ENCODE measurements around the gene PARP15. TPM values are rescaled to one million over a fixed set of nuclear protein-coding genes. Genes with fewer than 3 reads are reported as not detected.

The PARP15 gene
- total and polyA plus RNA-seq, 2 of the 4 experiments (the other 2 are of a cell fraction): 0.10 TPM; not detected in 1

DNA sequence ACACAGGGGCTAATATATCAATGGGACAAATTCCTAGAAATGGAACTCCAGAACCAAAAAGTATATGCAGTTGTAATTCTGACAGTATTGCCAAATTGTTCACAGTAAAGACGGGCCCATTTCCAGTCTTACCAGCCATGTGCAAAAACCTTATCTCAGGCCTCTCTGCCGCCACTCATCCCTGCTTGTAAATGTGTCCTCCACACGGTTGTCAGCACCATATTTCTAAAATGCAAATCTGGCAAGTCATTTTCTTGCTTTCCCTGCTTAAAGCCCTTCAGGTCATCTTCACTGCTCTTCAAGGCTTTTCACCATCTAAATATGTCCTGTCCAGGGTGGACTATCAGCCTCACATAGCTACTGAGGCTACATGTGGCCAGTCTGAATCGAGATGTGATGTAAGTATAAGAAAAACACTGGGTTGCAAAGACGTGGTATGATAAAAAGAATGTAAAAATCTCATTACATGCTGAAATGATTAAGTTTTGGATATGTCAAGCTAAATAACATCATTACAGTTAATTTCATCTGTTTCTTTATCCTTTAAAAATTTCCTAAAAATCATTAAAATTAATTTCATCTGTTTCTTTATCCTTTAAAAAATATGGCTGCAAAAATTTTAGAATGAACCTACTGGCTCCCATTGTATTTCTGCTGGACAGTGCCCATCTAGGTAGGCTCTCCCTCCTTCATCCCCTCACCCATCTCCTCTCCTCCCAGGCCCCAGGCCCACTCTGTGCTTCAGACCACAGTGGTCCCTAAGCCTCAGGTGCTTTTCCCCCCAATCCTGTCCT lies 14.3 kb upstream of the PARP15 start:
- peak overlapping the region; percentile 71 for H3K9ac ChIP-seq (ENCODE audit: low read depth, low read length)
- ATAC-seq (ENCODE audit: low read depth): no peak

More for the DNA sequence above, 14.3 kb upstream of the PARP15 start:
- Histone ChIP-seq H2AFZ (replicated peaks; ENCODE audit: low read length, poor library complexity) (peak overlapping the region; percentile 88), H3K4ac (ENCODE audit: low read depth, low read length) (peak overlapping the region; percentile 91), H2AK5ac (ENCODE audit: low read depth, low read length) (no peak overlapping the region), H3K79me1 (ENCODE audit: low read depth in 1 of 2, low read length in 2 of 2) (peaks cover 15 to 23% of the 10 kb centered on the region in 2 experiments), H2BK20ac (ENCODE audit: low read depth, low read length) (no peak overlapping the region), H3K9me3 (ENCODE audit: control insufficient read depth, insufficient read depth, low read length) (no peaks in the 10 kb centered on the region), H3K14ac (replicated peaks; ENCODE audit: low read depth, low read length) (peak overlapping the region; percentile 69), H2BK15ac (ENCODE audit: low read depth, low read length) (0 out of 3 replicates have a peak overlapping the region, but pooled peaks have one; percentile 2), H3K4me2 (ENCODE audit: low read depth, low read length) (peak overlapping the region; percentile 74), H4K20me1 (ENCODE audit: insufficient read depth, low read length) (no peaks in the 10 kb centered on the region), H3K36me3 (ENCODE audit: control insufficient read depth, insufficient read depth, low read length) (peaks cover 13% of the 10 kb centered on the region), H2AK9ac (replicated peaks; ENCODE audit: low read depth, low read length, poor library complexity) (peak overlapping the region; percentile 90), H4K91ac (ENCODE audit: insufficient read depth, low read depth, low read length) (0 out of 2 replicates have a peak overlapping the region, but pooled peaks have one; percentile 60), H4K8ac (ENCODE audit: low read depth in 2 of 2, low read length in 2 of 2) (peak overlapping the region; percentile 77 to 79), H2BK120ac (ENCODE audit: low read depth, low read length) (no peak overlapping the region; the same call in 1 of the 2 replicates), H3K4me1 (ENCODE audit: control insufficient read depth, insufficient read depth, low read length) (peaks cover 3% of the 10 kb centered on the region; the same call in 1 of the 2 replicates), H3K27me3 (ENCODE audit: control insufficient read depth, insufficient read depth, low read length) (no peaks in the 10 kb centered on the region), H4K5ac (ENCODE audit: low read depth, low read length) (peak overlapping the region; percentile 3; the same call in 1 of the 2 replicates), H3K23ac (ENCODE audit: low read depth, low read length) (peak overlapping the region; percentile 48; the same call in 1 of the 2 replicates), H3K27ac (ENCODE audit: insufficient read depth, low read length) (peak overlapping the region; percentile 88; the same call in 1 of the 2 replicates), H3K18ac (ENCODE audit: low read depth, low read length) (peak overlapping the region; percentile 4; the same call in 1 of the 2 replicates), H3K4me3 (ENCODE audit: insufficient read depth, low read depth, low read length) (peak overlapping the region; percentile 63; the same call in 1 of the 2 replicates), H3K9me1 (ENCODE audit: insufficient read depth, low read length) (peaks cover 3% of the 10 kb centered on the region; the same call in 1 of the 2 replicates), H3K56ac (ENCODE audit: extremely low read depth, insufficient read depth, low read length) (no peak overlapping the region), H2BK5ac (ENCODE audit: low read depth, low read length, poor library complexity, severe bottlenecking) (no peak overlapping the region)
- TF ChIP-seq, protein P1, sequence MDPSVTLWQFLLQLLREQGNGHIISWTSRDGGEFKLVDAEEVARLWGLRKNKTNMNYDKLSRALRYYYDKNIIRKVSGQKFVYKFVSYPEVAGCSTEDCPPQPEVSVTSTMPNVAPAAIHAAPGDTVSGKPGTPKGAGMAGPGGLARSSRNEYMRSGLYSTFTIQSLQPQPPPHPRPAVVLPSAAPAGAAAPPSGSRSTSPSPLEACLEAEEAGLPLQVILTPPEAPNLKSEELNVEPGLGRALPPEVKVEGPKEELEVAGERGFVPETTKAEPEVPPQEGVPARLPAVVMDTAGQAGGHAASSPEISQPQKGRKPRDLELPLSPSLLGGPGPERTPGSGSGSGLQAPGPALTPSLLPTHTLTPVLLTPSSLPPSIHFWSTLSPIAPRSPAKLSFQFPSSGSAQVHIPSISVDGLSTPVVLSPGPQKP (IDR thresholded peaks at IDR 0.05; ENCODE audit: borderline replicate concordance, low read depth, low read length): no peak
- TF ChIP-seq MAFK (IDR thresholded peaks at IDR 0.05; ENCODE audit: low read depth, low read length) (no peak), CHD1 (IDR thresholded peaks at IDR 0.05; ENCODE audit: low read depth, low read length) (no peak), RCOR1 (IDR thresholded peaks at IDR 0.05; ENCODE audit: insufficient replicate concordance, low read length) (no peak), CEBPB (IDR thresholded peaks at IDR 0.05; ENCODE audit: low read depth, low read length) (no peak), BHLHE40 (IDR thresholded peaks at IDR 0.05; ENCODE audit: low read depth, low read length) (no peak)
- ChIA-PET POLR2A (ENCODE audit: unreplicated experiment) (no interaction called here), CTCF (interaction anchor here (7.3 kb wide), 1 partner anchor 116 kb away, joined by 34 read pairs; no protein-coding TSS in a partner anchor)
- WGBS, 2 experiments (ENCODE audit: extremely low coverage in 2 of 2, insufficient read length in 1 of 2): 93% methylated on average over 2 of the region's 5 CpGs; no CpG with 5 or more reads in 1 of the 2 experiments
- in situ Hi-C loops (cut with MboI; ENCODE audit: low sequenced_read_pairs) (no loop called here), dilution Hi-C loops (cut with HindIII; ENCODE audit: low sequenced_read_pairs, unreplicated experiment) (no loop called here), intact Hi-C loops (cut with micrococcal nuclease) (loop anchor here (2.0 to 10.0 kb wide), 4 partner anchors 171 to 462 kb away; partner anchors contain the start of genes SEMA5B and SLC49A4)
- no TSS peak for BruUV-seq (replicated peaks)
- DNase-seq: no peak
